D721Med (cell line): ENCODE data around the gene KLHL26.

Experiments used
- DNase-seq: peaks from one replicate; pipeline ENCODE4 v3.0.0; 2011; ENCODE audit warnings: low spot score; ENCODE audit not compliant: insufficient read length
- FAIRE-seq: peaks from 2 replicates; lab custom pipeline; 2011; peaks lifted over from hg19 to GRCh38; lab: Jason Lieb, UNC
- TF ChIP-seq, protein P1 (sequence below): IDR thresholded peaks from 2 replicates; pipeline ENCODE4 v1.5.1; 2012; ENCODE audit warnings: mild to moderate bottlenecking, control low read depth; ENCODE audit not compliant: insufficient read depth; ENCODE audit errors: missing control alignments

The KLHL26 gene

DNA sequence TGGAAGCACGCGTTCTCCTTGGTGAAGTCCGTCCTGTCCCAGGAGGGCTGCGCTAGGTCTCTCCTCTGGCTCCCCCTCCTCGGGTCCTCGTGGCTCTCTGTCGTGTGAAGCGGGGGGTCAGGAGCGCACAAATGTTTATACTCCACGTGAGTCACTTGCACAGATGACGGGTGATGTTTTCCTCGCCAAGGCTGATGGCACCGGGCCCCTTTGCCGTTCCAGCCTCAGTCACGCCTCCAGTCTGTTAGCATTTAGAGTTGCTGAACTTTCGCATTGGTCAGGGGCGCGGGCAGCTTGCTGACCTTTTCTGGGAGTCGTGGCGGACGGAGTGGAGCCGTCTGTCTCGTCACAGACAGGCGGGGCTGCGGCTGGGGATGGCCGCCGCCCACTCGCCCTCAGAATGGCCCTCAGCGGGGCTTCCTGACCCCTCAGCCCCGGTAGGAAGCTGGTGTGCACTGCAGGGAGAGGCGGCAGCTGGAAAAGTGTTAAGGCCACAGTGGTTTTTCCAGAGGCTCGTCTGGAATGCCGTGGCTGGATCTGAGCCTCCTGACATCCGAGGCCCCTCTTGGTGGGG is 13.7 kb downstream of the KLHL26 start:
- FAIRE-seq (no peak), DNase-seq (no peak)
- TF ChIP-seq, protein P1, sequence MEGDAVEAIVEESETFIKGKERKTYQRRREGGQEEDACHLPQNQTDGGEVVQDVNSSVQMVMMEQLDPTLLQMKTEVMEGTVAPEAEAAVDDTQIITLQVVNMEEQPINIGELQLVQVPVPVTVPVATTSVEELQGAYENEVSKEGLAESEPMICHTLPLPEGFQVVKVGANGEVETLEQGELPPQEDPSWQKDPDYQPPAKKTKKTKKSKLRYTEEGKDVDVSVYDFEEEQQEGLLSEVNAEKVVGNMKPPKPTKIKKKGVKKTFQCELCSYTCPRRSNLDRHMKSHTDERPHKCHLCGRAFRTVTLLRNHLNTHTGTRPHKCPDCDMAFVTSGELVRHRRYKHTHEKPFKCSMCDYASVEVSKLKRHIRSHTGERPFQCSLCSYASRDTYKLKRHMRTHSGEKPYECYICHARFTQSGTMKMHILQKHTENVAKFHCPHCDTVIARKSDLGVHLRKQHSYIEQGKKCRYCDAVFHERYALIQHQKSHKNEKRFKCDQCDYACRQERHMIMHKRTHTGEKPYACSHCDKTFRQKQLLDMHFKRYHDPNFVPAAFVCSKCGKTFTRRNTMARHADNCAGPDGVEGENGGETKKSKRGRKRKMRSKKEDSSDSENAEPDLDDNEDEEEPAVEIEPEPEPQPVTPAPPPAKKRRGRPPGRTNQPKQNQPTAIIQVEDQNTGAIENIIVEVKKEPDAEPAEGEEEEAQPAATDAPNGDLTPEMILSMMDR, result no peak

DNA sequence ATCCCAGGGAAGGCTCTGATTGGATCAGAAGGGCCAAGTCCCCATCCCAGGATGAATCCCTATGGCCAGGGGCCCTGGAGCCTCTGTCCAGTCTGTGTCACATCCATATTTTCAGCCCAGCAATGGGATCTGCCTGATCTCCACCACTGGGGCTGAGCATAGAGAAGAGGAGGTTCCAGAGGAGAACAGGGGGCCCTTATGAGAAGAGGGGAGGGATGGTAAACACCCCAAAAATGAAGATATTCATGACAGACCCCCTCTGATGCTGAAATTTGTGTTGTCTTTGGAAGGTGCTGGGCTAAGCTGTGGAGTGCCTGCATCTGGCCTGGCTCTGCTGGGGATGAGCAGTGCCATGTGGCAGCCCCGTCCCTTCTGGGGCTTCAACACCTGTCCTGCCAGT is 14.5 kb downstream of the KLHL26 start:
- TF ChIP-seq, protein P1, result no peak
- FAIRE-seq, result no peak
- DNase-seq, result no peak

DNA sequence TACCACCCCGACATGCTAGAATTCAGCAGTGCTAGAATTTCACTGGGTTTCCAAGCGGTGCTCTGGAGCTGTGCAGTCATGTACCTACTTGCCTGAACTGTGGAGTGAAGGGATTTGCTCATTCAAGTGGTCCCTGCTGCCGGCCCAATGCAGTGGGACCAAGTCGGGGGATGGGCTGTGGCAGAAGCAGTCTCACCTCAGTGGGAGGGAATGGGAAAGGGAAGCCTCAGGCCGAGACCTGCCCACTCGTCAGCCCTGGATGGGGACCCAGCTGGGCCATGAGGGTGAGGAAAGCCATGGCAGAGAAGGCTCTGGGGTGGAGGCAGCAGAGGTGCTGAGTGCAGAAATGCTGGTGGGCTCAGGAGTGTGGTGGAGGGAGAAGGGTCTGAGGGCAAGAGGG is 14.9 kb downstream of the KLHL26 start:
- TF ChIP-seq, protein P1, result no peak
- no peak for FAIRE-seq
- no peak for DNase-seq

DNA sequence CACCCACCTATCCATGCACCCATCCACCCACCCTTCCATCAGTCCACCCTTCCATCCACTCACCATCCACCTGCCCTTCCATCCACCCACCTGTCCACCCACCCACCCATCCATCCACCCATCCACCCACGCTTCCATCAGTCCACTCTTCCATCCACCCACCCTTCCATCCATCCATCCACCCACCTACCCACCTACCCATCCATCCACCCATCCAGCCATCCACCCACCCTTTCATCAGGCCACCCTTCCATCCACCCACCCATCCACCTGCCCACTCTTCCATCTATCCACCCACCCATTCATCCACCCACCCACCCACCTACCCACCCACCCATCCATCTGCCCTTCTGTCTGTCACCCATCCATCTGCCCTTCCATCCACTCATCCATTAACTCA is 17.0 kb downstream of the KLHL26 start:
- DNase-seq, result no peak
- FAIRE-seq, result no peak
- TF ChIP-seq, protein P1, result no peak

DNA sequence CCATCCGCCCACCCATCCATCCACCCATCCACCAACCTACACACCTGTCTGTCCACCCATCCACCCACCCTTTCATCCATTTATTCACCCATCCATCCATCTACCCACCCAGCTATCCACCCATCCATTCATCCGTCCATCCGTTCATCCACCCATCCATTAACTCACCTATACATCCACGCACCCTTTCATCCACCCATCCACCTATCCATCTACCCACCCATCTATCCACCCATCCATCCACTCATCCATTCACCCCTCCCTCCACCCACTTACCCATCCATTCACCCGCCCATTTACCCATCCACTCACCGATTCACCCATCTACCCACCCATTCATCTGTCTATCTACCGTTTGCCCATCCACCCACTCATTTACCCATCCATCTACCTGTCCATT is 17.6 kb downstream of the KLHL26 start:
- TF ChIP-seq, protein P1, result no peak
- DNase-seq (no peak), FAIRE-seq (no peak)

DNA sequence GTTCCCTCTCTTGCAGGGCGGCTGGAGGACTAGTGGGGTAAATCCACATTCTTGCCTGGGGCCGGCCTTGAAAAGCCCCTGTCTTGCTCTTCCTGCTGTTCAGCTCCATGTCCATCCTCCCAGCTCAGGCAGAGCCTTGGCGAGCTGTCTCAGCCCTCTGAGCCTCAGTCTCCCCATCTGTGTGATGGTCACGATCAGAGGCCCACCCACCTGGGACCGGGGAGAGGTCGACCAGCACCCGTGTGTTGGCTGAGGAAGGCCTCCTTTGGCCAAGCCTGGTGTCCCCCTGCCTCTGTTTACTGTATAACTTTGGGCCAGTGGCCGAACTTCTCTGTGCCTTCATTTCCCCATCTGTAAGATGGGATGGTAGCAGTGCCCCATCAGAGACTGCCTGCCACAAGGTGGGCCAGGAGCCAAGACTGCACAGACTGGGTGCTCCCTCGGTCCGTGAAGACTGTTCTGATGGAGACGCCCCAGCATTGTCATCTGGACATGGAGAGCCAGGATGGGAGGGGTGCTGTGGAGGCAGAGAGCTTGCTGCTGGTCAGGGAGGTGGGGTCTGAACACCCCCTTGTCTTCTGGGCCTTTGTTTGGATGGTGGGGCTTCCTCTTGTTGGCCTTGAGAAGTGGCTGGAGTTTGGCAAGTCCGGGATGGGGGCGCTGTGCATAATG is 18.5 kb downstream of the KLHL26 start:
- no peak for FAIRE-seq
- TF ChIP-seq, protein P1, result no peak
- no peak for DNase-seq

DNA sequence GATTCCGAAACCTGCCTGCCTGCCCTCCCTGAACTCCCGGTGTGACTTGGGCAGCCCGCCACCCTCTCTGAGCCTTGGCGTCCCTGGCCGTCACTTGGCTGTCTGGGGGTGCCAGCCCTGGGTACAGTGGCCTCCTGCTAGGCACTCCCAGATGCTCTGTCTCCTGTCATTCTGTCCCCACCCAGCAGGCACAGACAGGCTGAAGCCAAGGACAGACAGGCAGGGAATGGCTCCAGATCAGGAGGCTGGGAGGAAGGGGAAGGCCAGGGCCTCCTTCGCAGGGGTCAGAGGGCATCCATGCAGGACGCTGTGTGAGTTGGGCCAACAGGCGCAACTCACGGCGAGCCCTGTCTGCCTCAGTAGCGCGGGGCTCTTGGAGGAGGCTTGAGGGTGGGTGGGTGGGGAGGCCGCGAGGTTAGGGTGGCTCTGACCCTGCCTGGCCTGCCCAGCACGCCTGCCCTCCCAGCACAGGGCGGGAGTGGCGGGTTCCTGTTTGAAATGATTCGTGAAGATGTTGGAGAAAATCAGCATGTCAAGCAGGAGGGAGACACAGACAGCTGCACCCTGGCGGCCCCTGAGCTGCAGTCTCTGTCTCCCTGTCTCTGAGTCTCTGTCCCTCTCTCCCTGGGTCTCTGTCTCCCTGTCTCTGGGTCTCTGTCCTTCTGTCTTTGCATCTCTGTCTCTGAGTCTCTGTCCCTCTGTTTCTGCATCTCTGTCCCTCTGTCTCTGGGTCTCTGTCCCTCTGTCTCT is 19.7 kb downstream of the KLHL26 start:
- TF ChIP-seq, protein P1, result no peak
- FAIRE-seq (no peak), DNase-seq (no peak)
